Endothelial cell of umbilical vein (primary cell): ENCODE data around the gene ARHGEF17. TPM values are rescaled to one million over a fixed set of nuclear protein-coding genes. Genes with fewer than 3 reads are reported as not detected.

Experiments used
- BruUV-seq: library from RNA; stranded (reverse); fragments of 400-500 nt; replicated peaks from 2 replicates; lab custom pipeline; 2021; lab: Mats Ljungman, UMichigan
- CTCF ChIA-PET: fragments of 300-600, 350-600 bp; sonication (Branson Sonifier 250); formaldehyde crosslinking; loops from one replicate; lab custom pipeline; 2021; ENCODE audit warnings: antibody characterized with exemption, inconsistent platforms; lab: Charles Lee
- POLR2A ChIA-PET: fragments of 300-600, 350-600 bp; sonication (Branson Sonifier 250); formaldehyde crosslinking; loops from one replicate; lab custom pipeline; 2021; ENCODE audit warnings: antibody characterized with exemption, inconsistent platforms; lab: Charles Lee
- DNase-seq: peaks from one replicate; pipeline ENCODE4 v3.0.0-alpha.2; 2011; ENCODE audit warnings: low read depth, low spot score
- FAIRE-seq: peaks from 2 replicates; lab custom pipeline; 2011; peaks lifted over from hg19 to GRCh38; lab: Jason Lieb, UNC
- H2AFZ ChIP-seq: 2 replicates; pipeline ENCODE4 v1.6.0; 2012; ENCODE audit warnings: low read depth, low read length, control low read depth, inconsistent platforms
- H3K27ac ChIP-seq: 2 replicates; pipeline ENCODE4 v1.5.1; 2011; ENCODE audit warnings: low read depth, mild to moderate bottlenecking, control low read depth, low read length, moderate library complexity; ENCODE audit not compliant: insufficient read depth
- H3K27me3 ChIP-seq, 2 experiments: 2 replicates each; pipeline versions ENCODE4 v1.6.0 to v1.6.1; 2011; ENCODE audit warnings: low read length in 2 of 2, mixed read lengths in 1 of 2; ENCODE audit not compliant: control insufficient read depth in 2 of 2, insufficient read depth in 2 of 2
- H3K36me3 ChIP-seq, 2 experiments: 2 replicates in 1 of 2; 3 replicates in 1 of 2; pipeline ENCODE4 v1.5.1; 2011; ENCODE audit warnings: low read length in 2 of 2, mild to moderate bottlenecking in 1 of 2, moderate library complexity in 1 of 2; ENCODE audit not compliant: control insufficient read depth in 2 of 2, insufficient read depth in 2 of 2; ENCODE audit errors: extremely low read depth in 1 of 2
- H3K4me1 ChIP-seq: 3 replicates; pipeline ENCODE4 v1.5.1; 2011; ENCODE audit warnings: mild to moderate bottlenecking, low read length; ENCODE audit not compliant: control insufficient read depth, insufficient read depth; ENCODE audit errors: extremely low read depth
- H3K4me2 ChIP-seq: 2 replicates; pipeline ENCODE4 v1.6.1; 2011; ENCODE audit warnings: low read length, control low read depth, mixed read lengths; ENCODE audit not compliant: insufficient read depth
- H3K4me3 ChIP-seq, 3 experiments: fragments of 200-600 bp in 1 of 3; sonication (generic), shearing (Covaris generic) in 1 of 3; replicated peaks in 1 of 3; 2 replicates each; pipeline ENCODE4 v1.5.1; 2011 to 2016; ENCODE audit warnings: control low read depth in 3 of 3, low read length in 3 of 3, mild to moderate bottlenecking in 2 of 3, inconsistent platforms in 1 of 3, low read depth in 1 of 3, moderate library complexity in 1 of 3; ENCODE audit not compliant: insufficient read depth in 1 of 3
- H3K79me2 ChIP-seq: 2 replicates; pipeline ENCODE4 v1.6.0; 2012; ENCODE audit warnings: low read length, inconsistent platforms; ENCODE audit not compliant: control insufficient read depth, insufficient read depth
- H3K9ac ChIP-seq: replicated peaks from 2 replicates; pipeline ENCODE3; 2011; ENCODE audit warnings: low read length, control low read depth; ENCODE audit not compliant: insufficient read depth; ENCODE audit errors: extremely low read depth
- H3K9me1 ChIP-seq: replicated peaks from 3 replicates; pipeline ENCODE4 v1.6.0; 2011; ENCODE audit warnings: mild to moderate bottlenecking, low read length; ENCODE audit not compliant: control insufficient read depth, insufficient read depth; ENCODE audit errors: extremely low read depth
- H3K9me3 ChIP-seq: replicated peaks from 2 replicates; pipeline ENCODE4 v1.5.1; 2012; ENCODE audit warnings: low read length, inconsistent platforms; ENCODE audit not compliant: control insufficient read depth, insufficient read depth
- H4K20me1 ChIP-seq: replicated peaks from 2 replicates; pipeline ENCODE3; 2011; ENCODE audit warnings: mild to moderate bottlenecking, low read length; ENCODE audit not compliant: control insufficient read depth, insufficient read depth; ENCODE audit errors: extremely low read depth
- CTCF ChIP-seq, 2 donors: IDR thresholded peaks; 1 replicate in 1 of 2; 2 replicates in 1 of 2; pipeline ENCODE4 v1.5.1; 2011; ENCODE audit warnings: low read length in 2 of 2, mild to moderate bottlenecking in 2 of 2, moderate library complexity in 2 of 2, control low read depth in 1 of 2, inconsistent platforms in 1 of 2, low read depth in 1 of 2; ENCODE audit not compliant: insufficient read depth in 1 of 2; ENCODE audit errors: extremely low read depth in 1 of 2
- EZH2 ChIP-seq: IDR thresholded peaks from 2 replicates; pipeline ENCODE4 v1.6.1; 2012; ENCODE audit warnings: borderline replicate concordance, low read depth, mild to moderate bottlenecking, moderate library complexity, low read length, inconsistent platforms; ENCODE audit not compliant: severe bottlenecking
- FOS ChIP-seq: IDR thresholded peaks from 2 replicates; pipeline ENCODE4 v1.6.1; 2011; ENCODE audit warnings: mild to moderate bottlenecking, low read length, moderate library complexity, borderline replicate concordance; ENCODE audit not compliant: insufficient read depth
- GATA2 ChIP-seq: IDR thresholded peaks from 2 replicates; pipeline ENCODE4 v1.7.0; 2011; ENCODE audit warnings: low read depth, mild to moderate bottlenecking, moderate library complexity, mixed read lengths, low read length; ENCODE audit not compliant: insufficient read length, insufficient read depth
- JUN ChIP-seq: IDR thresholded peaks from 2 replicates; pipeline ENCODE4 v1.6.1; 2011; ENCODE audit warnings: borderline replicate concordance, low read depth; ENCODE audit not compliant: insufficient read length, insufficient read depth
- MAX ChIP-seq: IDR thresholded peaks from 2 replicates; pipeline ENCODE4 v1.6.1; 2011; ENCODE audit not compliant: insufficient read depth, insufficient read length
- MYC ChIP-seq: IDR thresholded peaks from one replicate; pipeline ENCODE4 v1.6.1; 2011; ENCODE audit warnings: mild to moderate bottlenecking, low read depth, low read length
- POLR2A ChIP-seq: IDR thresholded peaks from 2 replicates; pipeline ENCODE4 v1.6.1; 2012; ENCODE audit warnings: low read depth, mild to moderate bottlenecking, control low read depth, low read length
- POLR2AphosphoS5 ChIP-seq: IDR thresholded peaks from 2 replicates; pipeline ENCODE4 v1.6.1; 2012; ENCODE audit warnings: low read depth, mild to moderate bottlenecking, control low read depth, low read length, moderate library complexity; ENCODE audit not compliant: insufficient read depth
- dilution Hi-C: fragments of 300-500 bp; cut with MboI; formaldehyde crosslinking; loops from one replicate; pipeline ENCODE4 v1.15.0; 2019; ENCODE audit warnings: low sequenced_read_pairs; ENCODE audit not compliant: extremely low pct_ligation_motif_present
- intact Hi-C: fragments of 100-400 bp; cut with micrococcal nuclease; formaldehyde crosslinking; loops from one replicate; pipeline ENCODE4 v1.10.0; 2022
- polyA plus RNA-seq, 4 experiments: library from polyadenylated mRNA; depleted of rRNA in 3 of 4; stranded (reverse) in 3 of 4; unstranded in 1 of 4; fragments of >200 nt; gene quantifications; 2 replicates each; pipeline versions ENCODE4 v1.2.1 to v1.2.3, GENCODE V29; 2011 to 2012; ENCODE audit warnings: missing spikeins in 1 of 4
- total RNA-seq: library from RNA; stranded (reverse); gene quantifications from 2 replicates; pipeline ENCODE4 v1.2.3, GENCODE V29; 2021

The ARHGEF17 gene
- total and polyA plus RNA-seq, 2 donors (not counting 3 experiments of a cell fraction or from before 2014, with no cell fraction given) = 74.9 to 89.9 TPM

GRCh38 chr11:73383249-73384124 lies 75.4 kb downstream of the ARHGEF17 start:
- POLR2A ChIA-PET = no interaction called here
- peak in 1 of 2 donors; percentile 5 for TF ChIP-seq CTCF (IDR thresholded peaks at IDR 0.05; ENCODE audit: extremely low read depth in 1 of 2, insufficient read depth in 1 of 2, low read depth in 1 of 2, low read length in 2 of 2)
- no peak for TF ChIP-seq FOS
- no peak for TF ChIP-seq JUN
- no peak overlapping the region for H3K4me3 ChIP-seq
- BruUV-seq = no TSS peak
- H3K4me2 ChIP-seq = no peak overlapping the region
- FAIRE-seq = peak; percentile 86
- no peaks in the 10 kb centered on the region for H3K9me3 ChIP-seq
- dilution Hi-C loops (no loop called here), intact Hi-C loops (no loop called here)
- no peaks in the 10 kb centered on the region for H3K27me3 ChIP-seq
- CTCF ChIA-PET = interaction anchor here (1.0 to 3.6 kb wide), 8 partner anchors 10 to 278 kb away, joined by 3 to 38 read pairs (median 6); no protein-coding TSS in a partner anchor
- no peaks in the 10 kb centered on the region for H3K36me3 ChIP-seq
- H3K4me1 ChIP-seq = peaks cover 25% of the 10 kb centered on the region
- H3K27ac ChIP-seq = peak overlapping the region; percentile 53
- H3K79me2 ChIP-seq = peaks cover 96% of the 10 kb centered on the region
- no peaks in the 10 kb centered on the region for H4K20me1 ChIP-seq
- peak overlapping the region; percentile 12 for H3K9ac ChIP-seq
- no peak overlapping the region for H2AFZ ChIP-seq
- DNase-seq = peak; percentile 76
- no peaks in the 10 kb centered on the region for H3K9me1 ChIP-seq

- H3K9ac ChIP-seq = no peak overlapping the region
- H3K9me3 ChIP-seq = no peaks in the 10 kb centered on the region
- H3K4me2 ChIP-seq = no peak overlapping the region
- H4K20me1 ChIP-seq = no peaks in the 10 kb centered on the region
- H3K4me3 ChIP-seq = no peak overlapping the region
- no peaks in the 10 kb centered on the region for H3K27me3 ChIP-seq
- no peak for DNase-seq
- no peaks in the 10 kb centered on the region for H3K9me1 ChIP-seq
- POLR2A ChIA-PET = no interaction called here
- dilution Hi-C loops (no loop called here), intact Hi-C loops (no loop called here)
- no peak overlapping the region for H2AFZ ChIP-seq
- H3K4me1 ChIP-seq = peaks cover 25% of the 10 kb centered on the region
- CTCF ChIA-PET = interaction anchor here (2.0 to 3.6 kb wide), 3 partner anchors 9 to 277 kb away, joined by 5 to 38 read pairs (median 17); no protein-coding TSS in a partner anchor
- H3K27ac ChIP-seq = no peak overlapping the region
- TF ChIP-seq CTCF (IDR thresholded peaks at IDR 0.05; ENCODE audit: extremely low read depth in 1 of 2, insufficient read depth in 1 of 2, low read depth in 1 of 2, low read length in 2 of 2) (no peak), POLR2A (no peak), POLR2AphosphoS5 (no peak), FOS (no peak), MYC (no peak), EZH2 (no peak), JUN (no peak), GATA2 (no peak), MAX (no peak)
- peaks cover 90% of the 10 kb centered on the region for H3K79me2 ChIP-seq
- BruUV-seq = no TSS peak
- FAIRE-seq = no peak
- no peaks in the 10 kb centered on the region for H3K36me3 ChIP-seq
Observed at GRCh38 chr11:73384125-73384441, 76.0 kb downstream of the ARHGEF17 start.
